GM18868 (cell line): Measurements from ENCODE around the gene BPI.
"Not testable (repeated sequence)": the region's sequence is repeated elsewhere in the genome, so short reads cannot be mapped to it uniquely, and the experiment has no call there.

ENCODE experiments used
- ATAC-seq: cut with Tn5 transposase; IDR thresholded peaks from one replicate; pipeline ENCODE4 v1.9.1; 2021; ENCODE audit warnings: mild to moderate bottlenecking, moderate library complexity; ENCODE audit not compliant: unreplicated experiment

Gene BPI

DNA sequence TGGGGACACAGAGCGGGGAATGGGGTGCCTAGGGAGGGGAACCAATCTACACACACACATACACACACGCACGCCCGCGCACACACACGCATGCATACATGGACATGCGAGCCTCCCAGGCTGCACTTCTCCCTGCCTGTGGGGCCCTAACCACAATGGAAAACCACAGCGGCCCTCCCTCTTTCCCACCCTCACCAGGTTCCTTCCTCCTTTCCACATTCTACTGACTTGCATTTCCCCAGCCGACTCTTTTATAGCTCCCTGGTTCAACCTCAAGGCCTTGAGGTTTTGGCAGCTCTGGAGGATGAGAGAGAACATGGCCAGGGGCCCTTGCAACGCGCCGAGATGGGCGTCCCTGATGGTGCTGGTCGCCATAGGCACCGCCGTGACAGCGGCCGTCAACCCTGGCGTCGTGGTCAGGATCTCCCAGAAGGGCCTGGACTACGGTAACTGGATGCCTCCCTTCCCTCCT, at the start of gene BPI:
BPI (plus strand) TSS at position 249 of the 472 bp plus-strand sequence; CDS start at position 317, 68 bp downstream.
- no peak for ATAC-seq

DNA sequence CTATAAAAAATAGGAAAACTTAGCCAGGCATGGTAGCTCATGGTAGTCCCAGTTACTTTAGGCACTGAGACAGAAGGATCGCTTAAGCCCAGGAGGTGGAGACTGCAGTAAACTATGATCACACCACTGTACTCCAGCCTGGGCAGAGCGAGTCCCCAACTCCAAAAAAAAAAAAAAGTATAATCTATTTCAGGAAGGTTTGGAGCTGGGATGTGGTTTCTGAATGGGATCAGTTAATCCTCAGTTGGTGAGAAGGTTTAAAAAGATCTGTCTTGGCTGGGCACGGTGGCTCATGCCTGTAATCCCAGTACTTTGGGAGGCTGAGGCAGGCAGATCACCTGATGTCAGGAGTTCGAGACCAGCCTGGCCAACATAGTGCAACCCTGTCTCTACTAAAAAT, 49.3 kb upstream of the BPI start:
- ATAC-seq = not testable (repeated sequence)

DNA sequence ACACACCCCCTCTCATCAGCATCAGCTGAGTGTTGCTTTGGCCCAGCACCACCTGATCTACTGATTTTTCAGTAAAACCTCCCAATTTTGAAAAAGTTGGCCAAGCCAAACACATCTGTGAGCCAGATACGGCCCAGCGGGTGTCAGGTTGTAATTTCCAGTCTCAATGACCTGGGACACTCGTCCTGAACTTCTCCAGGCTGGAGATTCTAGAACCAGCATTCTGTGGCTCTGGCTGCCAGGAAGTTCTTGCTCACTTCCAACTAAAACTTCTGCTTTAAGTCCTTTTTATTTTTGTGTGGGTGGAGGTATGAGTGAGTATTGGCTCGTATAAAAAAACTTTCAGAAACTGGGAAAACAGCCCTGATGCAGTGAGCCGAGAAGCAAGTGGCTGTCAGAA, 48.6 kb upstream of the BPI start:
- ATAC-seq = no peak

DNA sequence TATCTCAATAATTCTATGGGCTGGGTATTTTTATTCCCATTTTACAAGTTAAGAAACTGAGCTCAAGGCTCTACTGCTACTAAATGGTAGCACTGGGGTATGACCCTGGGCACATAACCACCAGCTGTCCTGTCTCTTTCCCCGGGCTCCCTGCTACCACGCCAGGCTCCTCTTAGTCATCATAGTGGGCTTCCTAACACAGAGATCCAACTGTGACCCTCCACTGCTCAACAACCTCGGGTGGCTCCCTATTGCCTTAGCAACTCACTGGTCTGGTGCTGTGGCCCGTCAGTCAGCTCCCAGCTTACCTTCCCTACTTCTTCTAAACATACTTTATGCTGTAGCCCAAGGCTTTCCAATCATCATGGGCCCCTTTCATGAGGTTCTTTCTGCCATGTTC, 47.9 kb upstream of the BPI start:
- no peak for ATAC-seq

DNA sequence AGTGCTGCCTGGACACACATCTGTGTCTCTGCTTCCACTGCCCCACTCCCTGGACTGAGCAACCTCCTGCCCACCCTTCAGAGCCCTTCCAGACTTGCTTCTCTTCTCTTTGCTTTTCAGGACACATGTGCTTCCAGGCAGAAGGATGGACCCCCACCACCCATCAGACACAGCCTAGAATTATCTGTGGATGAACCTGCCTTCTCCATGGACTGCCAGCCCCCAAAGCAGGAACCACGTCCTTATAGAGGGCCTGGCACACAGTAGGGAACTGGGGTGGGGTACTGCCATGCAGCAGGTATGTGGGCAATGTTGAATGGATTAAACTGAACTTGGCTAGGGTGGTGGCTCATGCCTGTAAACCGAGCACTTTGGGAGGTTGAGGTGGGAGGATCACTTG, 47.0 kb upstream of the BPI start:
- ATAC-seq = no peak

DNA sequence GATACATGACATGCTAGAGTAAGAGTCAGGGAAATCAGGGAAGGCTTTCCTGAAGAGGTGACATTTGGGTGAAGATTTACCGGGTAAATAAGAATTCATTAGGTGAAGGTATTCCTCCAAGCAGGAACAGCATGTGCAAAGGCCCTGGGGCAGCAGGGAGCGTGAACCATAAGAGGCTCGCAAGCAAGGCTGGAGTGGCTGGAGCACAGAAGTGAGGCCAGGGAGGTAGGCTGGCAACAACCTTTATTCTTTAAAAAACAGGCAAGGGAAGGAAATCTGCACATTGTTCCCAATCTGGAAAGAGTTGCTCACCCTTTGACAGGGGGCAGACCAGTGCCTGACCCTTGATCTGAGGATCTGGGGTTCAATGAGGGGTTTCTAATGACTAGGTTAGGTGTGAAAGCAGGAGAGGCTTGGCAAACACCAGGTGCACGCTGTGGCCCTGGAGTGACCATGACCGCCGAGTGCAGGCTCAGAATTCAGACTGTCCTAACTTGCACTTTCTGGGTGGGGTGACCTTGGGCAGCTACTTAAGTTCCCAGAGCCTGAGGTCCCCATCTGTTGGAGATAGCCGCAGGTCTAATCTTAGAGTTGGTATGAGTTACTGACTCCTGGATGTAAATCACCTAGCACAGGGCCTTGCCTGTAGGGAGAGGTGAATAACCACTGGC, 45.3 kb upstream of the BPI start:
- no peak for ATAC-seq

DNA sequence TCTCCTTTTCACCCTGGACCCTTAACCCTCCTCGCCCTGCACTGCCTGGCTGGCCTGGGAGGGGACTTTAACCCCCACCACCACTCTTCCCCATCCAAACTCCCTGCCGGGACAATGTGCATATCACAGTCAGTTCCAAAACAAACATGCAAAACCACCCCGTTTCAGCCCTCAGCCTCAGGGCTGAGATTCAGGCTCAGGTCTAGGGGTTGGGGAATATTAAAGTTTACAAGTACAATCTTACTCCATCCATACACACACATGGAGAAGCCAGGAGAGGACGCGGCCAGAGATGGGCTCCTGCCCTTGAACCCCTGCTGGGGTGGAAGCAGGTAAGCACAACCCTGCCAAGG, 44.0 kb upstream of the BPI start:
- ATAC-seq = no peak

DNA sequence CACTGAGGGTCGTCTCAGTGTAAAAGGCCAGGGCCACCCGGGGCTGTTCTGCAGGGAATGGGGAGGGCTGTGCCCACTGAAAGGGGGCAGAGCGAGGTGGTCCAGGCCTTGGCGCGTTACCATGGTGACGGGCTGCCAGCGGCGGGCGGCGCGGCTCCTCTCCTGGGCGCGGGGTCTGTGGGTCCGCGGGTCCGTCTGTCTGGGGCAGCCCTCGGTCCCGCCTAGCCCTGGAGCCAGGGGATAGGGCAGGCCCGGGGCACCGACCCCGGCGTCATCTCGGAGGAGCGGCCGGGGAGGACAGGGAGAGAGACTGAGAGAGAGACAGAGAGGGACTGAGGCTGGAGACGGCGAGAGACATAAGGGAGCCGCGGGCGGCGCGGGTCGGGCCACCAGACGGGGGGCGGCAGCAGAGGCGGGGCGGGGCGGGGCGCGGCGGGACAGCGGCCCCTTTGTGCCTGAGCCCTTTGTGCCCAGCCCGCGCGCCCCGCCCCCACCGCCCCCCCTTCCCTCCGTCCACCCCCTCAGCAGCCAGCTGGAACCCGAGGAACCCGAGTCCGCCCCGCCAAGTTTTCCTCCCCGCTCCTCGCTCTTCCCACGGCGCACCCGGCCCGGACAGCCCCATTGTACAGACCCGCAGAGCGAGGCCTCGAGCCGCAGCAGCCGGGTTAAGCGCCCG, 43.4 kb upstream of the BPI start, which contains the start of gene KIAA1755:
KIAA1755 (minus strand) TSS at position 358 of the 676 bp plus-strand sequence; CDS start at position 123, 235 bp downstream.
- no peak for ATAC-seq

DNA sequence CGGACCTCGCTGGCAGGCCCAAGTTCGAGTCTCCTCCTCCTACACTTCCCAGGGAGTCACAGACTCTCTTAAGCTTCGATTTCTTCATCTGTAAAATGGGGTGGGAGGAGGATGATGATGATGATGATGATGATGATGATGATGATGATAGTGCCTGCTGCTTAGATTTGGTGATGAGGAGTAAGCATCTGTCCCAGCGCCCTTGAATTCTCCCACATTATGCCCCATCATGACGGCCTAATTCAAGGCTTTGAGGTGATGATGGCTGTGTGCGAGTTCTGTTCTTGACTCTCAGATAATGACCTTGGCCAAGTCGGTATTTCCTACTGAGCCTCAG, 42.9 kb upstream of the BPI start:
- no peak for ATAC-seq

DNA sequence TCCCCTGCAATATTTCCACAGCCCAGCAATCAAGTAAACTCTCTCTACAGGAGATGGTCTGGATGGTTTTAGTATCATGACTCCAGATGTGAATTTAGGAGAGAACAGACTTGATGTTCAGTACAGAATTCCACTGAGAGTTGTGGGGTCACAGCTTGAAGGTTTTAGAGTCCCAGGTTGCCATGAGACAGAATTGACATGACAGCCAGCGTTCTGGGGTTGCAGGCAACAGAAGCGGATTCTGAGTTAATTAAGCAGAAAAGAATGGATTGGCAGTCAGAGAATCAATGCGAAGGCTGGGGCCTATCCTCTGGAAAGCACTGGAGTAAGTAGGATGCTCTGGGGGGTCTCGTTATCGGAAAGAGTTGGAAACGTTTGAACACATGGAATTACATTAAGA, 41.0 kb upstream of the BPI start:
- ATAC-seq = no peak

DNA sequence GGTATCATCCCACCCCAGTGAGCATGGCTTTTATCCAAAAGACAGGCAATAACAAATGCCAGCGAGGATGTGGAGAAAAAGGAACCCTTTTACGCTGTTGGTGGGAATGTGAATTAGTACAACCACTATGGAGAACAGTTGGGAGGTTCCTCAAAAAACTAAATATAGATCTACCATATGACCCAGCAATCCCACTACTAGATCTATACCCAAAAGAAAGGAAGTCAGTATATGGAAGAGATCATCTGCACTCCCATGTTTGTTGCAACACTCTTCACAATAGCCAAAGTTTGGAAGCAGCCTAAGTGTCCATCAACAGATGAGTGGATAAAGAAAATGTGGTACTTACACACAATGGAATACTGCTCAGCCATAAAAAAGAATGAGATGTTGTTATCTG, 37.5 kb upstream of the BPI start:
- ATAC-seq = no peak

DNA sequence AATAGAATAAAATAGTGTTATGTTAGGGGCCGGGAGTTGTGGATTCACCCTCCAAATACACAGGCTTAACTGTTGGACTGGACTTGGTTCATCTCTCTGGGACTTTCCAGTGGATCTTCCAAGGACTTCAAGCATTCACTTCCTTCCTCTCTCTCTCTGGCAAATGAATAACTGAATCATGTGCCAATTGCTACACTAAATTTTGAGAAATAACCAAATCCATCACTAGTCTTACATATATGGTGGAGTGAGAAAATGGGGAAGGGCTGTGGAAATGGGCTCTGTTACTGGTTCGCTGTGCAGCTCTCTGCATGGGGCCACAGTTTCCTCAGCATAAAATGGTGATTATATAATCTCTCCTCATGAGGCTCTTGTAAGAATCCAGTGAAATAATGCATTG, 36.7 kb upstream of the BPI start:
- no peak for ATAC-seq

DNA sequence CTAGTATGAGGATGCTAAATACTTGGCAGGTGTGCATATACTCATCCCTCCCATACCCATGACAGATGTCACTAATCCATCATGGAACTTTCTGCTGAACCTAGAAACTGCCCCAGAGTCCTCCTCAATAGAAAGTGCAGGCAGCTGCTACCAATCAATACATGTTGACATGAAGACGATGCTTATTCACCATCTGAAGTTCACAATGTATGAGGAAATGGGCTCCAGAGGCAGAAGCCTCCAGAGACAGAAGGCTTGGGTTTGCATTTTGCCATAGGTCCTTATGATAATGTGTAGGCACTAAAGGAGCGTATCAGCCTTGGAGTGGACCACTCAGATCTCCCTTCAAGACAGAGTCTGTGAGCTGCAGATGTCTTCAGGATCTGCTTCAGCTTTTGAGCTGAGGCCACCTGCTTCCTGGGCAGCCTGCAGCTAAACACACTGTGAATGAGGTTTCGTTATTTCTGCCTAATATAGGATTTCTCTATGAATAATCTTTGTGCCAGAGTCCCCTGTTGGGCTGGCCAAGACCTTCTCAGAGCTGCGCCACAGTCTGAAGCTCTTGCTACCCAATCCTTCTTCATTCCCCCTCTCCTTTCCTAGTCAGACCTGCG, 35.9 kb upstream of the BPI start:
- no peak for ATAC-seq

DNA sequence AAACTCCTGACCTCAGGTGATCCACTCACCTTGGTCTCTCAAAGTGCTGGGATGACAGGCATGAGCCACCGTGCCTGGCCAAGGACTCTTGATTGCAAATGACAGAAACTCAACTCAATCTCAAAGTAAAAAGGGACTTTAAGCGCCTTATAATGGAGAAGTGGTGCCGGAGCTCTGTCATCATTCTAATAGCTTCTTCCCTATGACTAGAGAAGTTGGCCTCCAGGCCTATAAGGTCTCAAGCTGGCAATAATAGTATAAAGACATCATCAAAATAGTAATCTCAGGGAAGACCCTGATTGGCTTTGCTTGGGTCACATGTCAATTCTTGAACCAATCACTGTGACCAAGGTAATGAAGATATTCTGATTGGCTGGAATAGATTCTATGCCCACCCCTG, 34.9 kb upstream of the BPI start:
- no peak for ATAC-seq

DNA sequence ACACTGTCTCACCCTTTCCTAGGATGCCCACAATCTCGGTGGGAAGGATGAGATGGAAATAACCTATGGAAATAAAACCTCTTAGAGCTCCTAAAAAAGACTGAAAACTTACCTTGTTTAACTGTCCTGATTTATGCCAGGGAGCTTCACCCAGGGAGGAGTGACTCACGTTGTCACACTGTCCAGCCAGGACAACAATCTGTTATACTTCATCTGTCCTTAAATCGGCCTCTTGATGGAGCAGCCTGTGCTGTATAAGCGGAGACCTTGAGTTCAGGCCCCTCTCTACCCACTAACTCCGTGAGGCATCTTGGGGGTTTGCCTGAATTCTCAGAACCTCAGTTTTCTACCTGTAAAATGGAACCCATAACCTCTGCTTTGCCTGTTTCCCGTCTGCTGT, 34.2 kb upstream of the BPI start:
- no peak for ATAC-seq

DNA sequence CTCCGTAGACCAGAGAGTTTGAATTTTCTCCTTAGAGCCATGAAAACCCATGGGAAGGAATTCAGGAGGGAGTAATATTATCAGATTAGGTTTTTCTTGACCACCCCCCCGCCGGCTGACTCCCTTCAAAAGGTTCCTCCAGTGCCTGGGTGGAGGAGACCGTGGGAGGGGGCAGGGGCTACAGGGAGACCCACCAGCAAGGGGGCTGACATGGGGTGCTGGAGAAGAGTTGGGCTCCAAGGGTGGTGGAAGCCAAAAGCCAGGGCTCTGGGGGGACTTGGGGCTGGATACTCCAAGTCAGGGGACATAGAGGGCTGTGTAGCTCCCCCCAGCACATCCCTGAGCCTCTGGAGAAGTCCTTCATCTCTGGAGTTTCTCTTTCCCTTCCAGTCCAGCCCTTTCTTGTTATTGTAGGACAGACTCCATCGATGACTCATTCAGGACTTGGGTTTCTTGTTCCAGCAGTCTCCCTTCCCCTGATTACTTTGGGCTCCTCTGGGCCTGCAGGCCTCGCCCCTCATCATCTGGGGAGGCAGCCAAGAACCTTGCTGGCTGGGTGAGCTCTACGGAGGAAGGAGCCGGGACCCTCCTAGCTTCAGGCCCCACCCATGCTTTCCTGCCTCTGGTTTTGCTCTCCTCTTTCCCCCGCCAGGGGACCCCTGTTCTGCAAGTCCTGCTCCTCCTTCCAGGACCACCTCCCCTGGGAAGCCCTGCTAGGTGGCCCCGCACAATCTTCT, 32.9 kb upstream of the BPI start:
- ATAC-seq = no peak

DNA sequence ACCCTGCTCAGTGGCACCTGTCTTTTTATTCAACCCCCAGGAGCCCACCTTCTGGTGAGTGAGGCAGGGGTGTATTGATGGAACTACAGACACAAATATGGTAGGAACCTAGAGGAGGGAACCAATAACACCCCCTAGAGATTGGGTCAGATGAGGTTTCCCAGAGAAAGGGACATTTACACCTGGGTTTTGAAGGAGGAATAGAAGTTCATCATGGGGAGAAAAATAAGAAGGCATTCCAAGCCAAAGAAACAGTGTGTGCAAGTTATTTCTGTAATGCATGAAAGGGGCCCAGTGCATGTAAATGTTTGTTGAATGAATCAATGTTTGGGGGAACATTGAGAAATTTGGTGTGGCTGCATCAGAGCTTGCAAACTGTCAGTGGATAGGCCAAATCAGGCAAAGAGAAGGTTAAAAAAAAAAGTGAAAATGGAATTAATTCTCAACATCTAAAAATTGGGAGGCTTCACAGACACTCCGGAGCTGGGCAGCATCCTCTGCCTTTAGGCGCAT, 32.3 kb upstream of the BPI start:
- no peak for ATAC-seq

DNA sequence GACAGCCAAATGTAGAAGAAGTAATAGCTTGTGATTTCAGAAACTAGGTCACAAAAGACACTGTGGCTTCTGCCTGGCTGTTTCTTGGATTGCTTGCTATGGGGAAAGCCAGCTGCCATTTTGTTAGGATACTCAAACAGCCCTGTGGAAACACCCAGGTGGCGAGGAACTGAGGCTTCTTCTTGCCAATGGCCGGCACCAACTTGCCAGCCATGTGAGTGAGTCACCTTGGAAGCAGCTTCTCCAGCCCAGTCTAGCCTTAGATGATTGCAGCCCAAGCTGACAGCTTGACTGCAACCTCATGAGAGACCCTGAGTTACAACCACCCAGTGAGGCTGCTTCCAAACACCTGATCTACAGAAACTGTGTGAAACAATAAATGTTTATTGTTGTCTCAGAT, 31.6 kb upstream of the BPI start:
- no peak for ATAC-seq

DNA sequence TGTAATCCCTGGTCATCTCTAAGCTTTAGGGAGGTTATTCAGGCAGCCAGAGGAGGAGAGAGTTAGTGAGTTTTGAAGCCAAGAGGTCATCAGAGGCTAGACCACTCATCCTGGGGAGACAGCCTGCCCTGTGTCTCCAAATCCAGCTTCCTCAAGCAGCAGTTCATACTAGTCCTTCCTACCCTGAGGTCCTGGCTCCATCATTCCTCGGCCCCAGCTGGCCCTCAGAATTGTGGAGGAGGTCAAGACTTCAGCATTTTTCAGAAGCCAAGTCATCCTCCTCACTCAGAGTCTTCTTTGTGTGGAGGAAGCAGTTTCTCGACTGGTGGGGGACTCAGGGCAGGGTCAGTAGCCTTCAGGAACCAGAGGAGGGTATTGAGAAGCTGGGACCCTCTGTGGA, 31.0 kb upstream of the BPI start:
- ATAC-seq = no peak

DNA sequence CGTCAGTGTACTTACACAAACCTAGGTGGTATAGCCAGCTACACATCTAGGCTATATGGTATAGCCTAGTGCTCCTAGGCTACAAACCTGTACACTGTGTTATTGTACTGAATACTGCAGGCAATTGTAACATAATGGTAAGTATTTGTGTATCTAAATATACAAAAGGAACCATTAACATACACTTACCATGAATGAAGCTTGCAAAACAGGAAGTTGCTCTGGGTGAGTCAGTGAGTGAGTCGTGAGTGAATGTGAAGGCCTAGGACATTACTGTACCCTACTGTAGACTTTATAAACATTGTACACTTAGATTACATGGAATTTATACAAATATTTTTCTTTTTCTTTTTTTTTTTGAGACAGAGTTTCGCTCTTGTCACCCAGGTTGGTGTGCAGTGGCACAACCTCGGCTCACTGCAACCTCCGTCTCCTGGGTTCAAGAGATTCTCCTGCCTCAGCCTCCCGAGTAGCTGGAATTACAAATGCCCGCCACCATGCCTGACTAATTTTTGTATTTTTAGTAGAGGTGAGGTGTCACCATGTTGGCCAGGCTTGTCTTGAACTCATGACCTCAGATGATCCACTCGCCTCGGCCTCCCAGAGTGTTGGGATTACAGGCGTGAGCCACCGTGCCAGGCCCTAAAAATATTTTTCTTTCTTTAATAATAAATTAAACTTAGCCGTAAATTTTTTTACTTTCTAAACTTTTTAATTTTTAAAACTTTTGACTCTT, 28.0 kb upstream of the BPI start:
- ATAC-seq = no peak

DNA sequence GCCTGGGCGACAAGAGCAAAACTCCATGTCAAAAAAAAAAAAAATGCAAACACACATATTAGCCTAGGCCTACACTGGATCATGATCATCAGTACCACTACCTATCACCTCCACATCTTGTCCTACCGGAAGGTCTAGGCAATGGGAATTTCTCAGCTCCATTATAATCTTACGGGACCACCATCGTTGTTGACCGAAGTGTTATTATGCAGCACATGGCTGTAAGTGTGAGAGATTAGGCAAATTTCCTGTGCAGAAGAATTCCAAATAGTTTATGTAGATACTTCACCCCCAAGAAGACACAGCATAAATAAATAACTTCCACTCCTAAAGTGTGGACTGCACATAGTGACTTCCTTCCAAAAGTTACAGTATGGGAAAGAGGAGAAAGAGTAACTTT, 26.7 kb upstream of the BPI start:
- no peak for ATAC-seq
